Natural killer cell (primary cell): ENCODE measurements around the gene PLA2G12A. TPM values are rescaled to one million over a fixed set of nuclear protein-coding genes. Genes with fewer than 3 reads are reported as not detected.
A peak's percentile ranks its signal among the peaks of the same experiment; 100 is the strongest.

Experiments
- ATAC-seq, 3 donors: fragments of 150-1000 bp in 2 of 3; fragments of 200-7000 bp in 1 of 3; cut with Tn5 transposase; 1 replicate in 1 of 3; 2 replicates in 2 of 3; pipeline ENCODE4 v1.10.0; 2021; ENCODE audit warnings: mild to moderate bottlenecking in 2 of 3, moderate library complexity in 2 of 3
- DNase-seq, 2 donors: peaks; one replicate each; pipeline versions ENCODE4 v3.0.0 to v3.0.0-alpha.2; 2013 to 2021; ENCODE audit warnings: mixed read lengths in 1 of 2
- H3K27ac ChIP-seq: one replicate; pipeline ENCODE4 v1.5.1; 2013; ENCODE audit warnings: mild to moderate bottlenecking, low read length
- H3K27me3 ChIP-seq: one replicate; pipeline ENCODE4 v1.6.1; 2013; ENCODE audit warnings: low read length; ENCODE audit not compliant: control insufficient read depth, insufficient read depth
- H3K36me3 ChIP-seq: one replicate; pipeline ENCODE4 v1.6.1; 2013; ENCODE audit warnings: low read length; ENCODE audit not compliant: control insufficient read depth, insufficient read depth
- H3K4me1 ChIP-seq: one replicate; pipeline ENCODE4 v1.6.1; 2013; ENCODE audit warnings: low read length; ENCODE audit not compliant: control insufficient read depth, insufficient read depth
- H3K4me3 ChIP-seq: one replicate; pipeline ENCODE4 v1.5.1; 2013; ENCODE audit warnings: low read length
- H3K9me3 ChIP-seq: one replicate; pipeline ENCODE4 v1.6.1; 2013; ENCODE audit warnings: low read length; ENCODE audit not compliant: control insufficient read depth, insufficient read depth
- H3K27ac Mint-ChIP-seq, 2 donors: one replicate each; pipeline ENCODE4 v1.8.0; 2022; ENCODE audit warnings: mild to moderate bottlenecking in 2 of 2, mixed read lengths in 2 of 2, moderate library complexity in 1 of 2
- H3K27me3 Mint-ChIP-seq, 2 donors: one replicate each; pipeline ENCODE4 v1.8.0; 2022; ENCODE audit warnings: low read depth in 2 of 2, mixed read lengths in 2 of 2
- H3K36me3 Mint-ChIP-seq: one replicate; pipeline ENCODE4 v1.8.0; 2022; ENCODE audit warnings: mixed read lengths
- H3K4me1 Mint-ChIP-seq, 2 donors: one replicate each; pipeline ENCODE4 v1.8.0; 2022; ENCODE audit warnings: mixed read lengths in 2 of 2
- H3K4me3 Mint-ChIP-seq: one replicate; pipeline ENCODE4 v1.8.0; 2022; ENCODE audit warnings: mild to moderate bottlenecking, moderate library complexity, mixed read lengths
- H3K9me3 Mint-ChIP-seq, 2 donors: one replicate each; pipeline ENCODE4 v1.8.0; 2022; ENCODE audit warnings: mixed read lengths in 2 of 2
- WGBS: methylation state at CpG from one replicate; pipeline ENCODE4 v1.1.7; 2013; ENCODE audit warnings: missing lambda C conversion rate; ENCODE audit not compliant: insufficient coverage; 5-methylcytosine and 5-hydroxymethylcytosine counted together
- intact Hi-C: fragments of 100-400 bp; cut with micrococcal nuclease; formaldehyde crosslinking; loops from one replicate; pipeline ENCODE4 v1.14.2; 2022
- total RNA-seq, 4 donors: library from RNA; stranded (reverse); fragments of 120-200 nt in 1 of 4; gene quantifications; one replicate each; pipeline versions ENCODE4 v1.2.3 to v1.2.4, GENCODE V29; 2013 to 2022
- TF ChIP-seq, protein P1 (sequence below): fragments of 200-600 bp; IDR thresholded peaks from one replicate; pipeline ENCODE4 v1.8.0; 2022; ENCODE audit warnings: antibody characterized with exemption

PLA2G12A gene
- total RNA-seq, 3 donors from 2014 or later (not counting 1 experiment from before 2014, with no cell fraction given), result 7.2 to 11.5 (median 10.1) TPM

- Mint-ChIP-seq H3K27ac (peak overlapping the region; percentile 50 to 71), H3K4me1 (peaks cover 17 to 24% of the 10 kb centered on the region in 2 donors), H3K27me3 (peaks cover 0 to 1% of the 10 kb centered on the region in 2 donors), H3K9me3 (no peaks in the 10 kb centered on the region), H3K4me3 (peak overlapping the region; percentile 88), H3K36me3 (no peaks in the 10 kb centered on the region)
- intact Hi-C loops, result loop anchor here (2.0 kb wide), 1 partner anchor 296 kb away; the partner anchor contains the start of gene SEC24B
- no peaks in the 10 kb centered on the region for H3K9me3 ChIP-seq
- no peaks in the 10 kb centered on the region for H3K36me3 ChIP-seq
- TF ChIP-seq, protein P1, sequence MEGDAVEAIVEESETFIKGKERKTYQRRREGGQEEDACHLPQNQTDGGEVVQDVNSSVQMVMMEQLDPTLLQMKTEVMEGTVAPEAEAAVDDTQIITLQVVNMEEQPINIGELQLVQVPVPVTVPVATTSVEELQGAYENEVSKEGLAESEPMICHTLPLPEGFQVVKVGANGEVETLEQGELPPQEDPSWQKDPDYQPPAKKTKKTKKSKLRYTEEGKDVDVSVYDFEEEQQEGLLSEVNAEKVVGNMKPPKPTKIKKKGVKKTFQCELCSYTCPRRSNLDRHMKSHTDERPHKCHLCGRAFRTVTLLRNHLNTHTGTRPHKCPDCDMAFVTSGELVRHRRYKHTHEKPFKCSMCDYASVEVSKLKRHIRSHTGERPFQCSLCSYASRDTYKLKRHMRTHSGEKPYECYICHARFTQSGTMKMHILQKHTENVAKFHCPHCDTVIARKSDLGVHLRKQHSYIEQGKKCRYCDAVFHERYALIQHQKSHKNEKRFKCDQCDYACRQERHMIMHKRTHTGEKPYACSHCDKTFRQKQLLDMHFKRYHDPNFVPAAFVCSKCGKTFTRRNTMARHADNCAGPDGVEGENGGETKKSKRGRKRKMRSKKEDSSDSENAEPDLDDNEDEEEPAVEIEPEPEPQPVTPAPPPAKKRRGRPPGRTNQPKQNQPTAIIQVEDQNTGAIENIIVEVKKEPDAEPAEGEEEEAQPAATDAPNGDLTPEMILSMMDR, result no peak
- DNase-seq (no peak), ATAC-seq (peak in 1 of 3 donors; percentile 32)
- peak overlapping the region; percentile 18 for H3K27ac ChIP-seq
- H3K27me3 ChIP-seq, result no peaks in the 10 kb centered on the region
- H3K4me3 ChIP-seq, result peak overlapping the region; percentile 58
- WGBS, result 1% methylated on average over 23 of the region's 25 CpGs
- peaks cover 9% of the 10 kb centered on the region for H3K4me1 ChIP-seq
These were observed 653 bp downstream of the PLA2G12A start for GRCh38 chr4:109729117-109729717.

DNA sequence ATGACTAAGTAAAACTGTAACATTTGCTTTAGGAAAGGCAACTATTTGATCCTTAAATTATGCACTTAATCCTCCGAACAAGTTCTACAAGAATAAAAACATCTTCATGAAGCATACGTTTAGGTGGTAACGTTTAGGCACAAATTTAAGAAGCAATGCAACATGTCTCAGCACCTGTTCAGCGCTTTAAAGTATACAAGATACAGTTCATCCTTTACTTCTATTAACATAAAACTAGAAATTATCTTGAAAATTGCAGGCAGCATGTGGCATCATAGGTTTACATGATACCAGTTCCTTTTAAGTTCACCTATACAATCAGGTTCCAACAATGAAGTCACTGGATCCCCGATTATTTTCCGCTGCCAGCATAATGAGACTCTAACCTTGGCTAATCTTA lies 1.5 kb downstream of the PLA2G12A start:
- H3K4me3 ChIP-seq, result no peak overlapping the region
- H3K27me3 ChIP-seq, result no peaks in the 10 kb centered on the region
- H3K4me3 Mint-ChIP-seq, result peak overlapping the region; percentile 88
- peak overlapping the region in 1 of 2 donors; percentile 50 for H3K27ac Mint-ChIP-seq
- H3K4me1 ChIP-seq, result peaks cover 9% of the 10 kb centered on the region
- no peaks in the 10 kb centered on the region for H3K9me3 Mint-ChIP-seq
- H3K9me3 ChIP-seq, result no peaks in the 10 kb centered on the region
- no peaks in the 10 kb centered on the region for H3K27me3 Mint-ChIP-seq
- intact Hi-C loops, result loop anchor here (2.0 kb wide), 1 partner anchor 296 kb away; the partner anchor contains the start of gene SEC24B
- TF ChIP-seq, protein P1, result no peak
- no peak overlapping the region for H3K27ac ChIP-seq
- no peaks in the 10 kb centered on the region for H3K36me3 Mint-ChIP-seq
- H3K36me3 ChIP-seq, result no peaks in the 10 kb centered on the region
- no peak for ATAC-seq
- H3K4me1 Mint-ChIP-seq, result peaks cover 17 to 24% of the 10 kb centered on the region in 2 donors
- WGBS, result 95% methylated on average over 6 of the region's 6 CpGs
- no peak for DNase-seq

- ATAC-seq (no peak), DNase-seq (no peak)
- peaks cover 4 to 15% of the 10 kb centered on the region in 2 donors for H3K4me1 Mint-ChIP-seq
- H3K4me1 ChIP-seq, result no peaks in the 10 kb centered on the region
- no peaks in the 10 kb centered on the region for H3K9me3 Mint-ChIP-seq
- H3K4me3 ChIP-seq, result no peak overlapping the region
- intact Hi-C loops, result no loop called here
- no peaks in the 10 kb centered on the region for H3K27me3 Mint-ChIP-seq
- H3K36me3 Mint-ChIP-seq, result no peaks in the 10 kb centered on the region
- H3K27ac Mint-ChIP-seq, result no peak overlapping the region
- no peaks in the 10 kb centered on the region for H3K9me3 ChIP-seq
- no peak overlapping the region for H3K4me3 Mint-ChIP-seq
- H3K27me3 ChIP-seq, result no peaks in the 10 kb centered on the region
- WGBS, result 71% methylated on average over 2 of the region's 2 CpGs
- H3K36me3 ChIP-seq, result no peaks in the 10 kb centered on the region
- H3K27ac ChIP-seq, result no peak overlapping the region
- TF ChIP-seq, protein P1, result no peak
These were observed 6.8 kb downstream of the PLA2G12A start for GRCh38 chr4:109723110-109723509.

DNA sequence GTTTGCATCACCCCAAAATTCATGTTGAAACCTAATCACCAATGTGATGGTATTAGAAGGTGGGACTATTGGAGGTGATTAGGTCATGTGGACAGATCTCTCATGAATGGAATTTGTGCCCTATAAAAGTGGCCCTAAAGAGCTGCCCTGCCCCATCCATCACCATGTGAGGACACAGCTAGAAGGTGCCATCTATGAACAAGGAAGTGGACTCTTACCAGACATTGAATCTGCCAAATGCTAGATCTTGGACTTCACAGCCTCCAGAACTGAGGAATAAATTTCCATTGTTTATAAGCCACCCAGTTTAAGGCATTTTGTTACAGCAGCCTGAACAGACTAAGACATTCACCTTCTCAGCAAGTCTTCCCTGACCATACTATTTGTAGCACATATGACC lies 7.5 kb downstream of the PLA2G12A start:
- no peak overlapping the region for H3K27ac Mint-ChIP-seq
- DNase-seq, result no peak

More for the DNA sequence above, 7.5 kb downstream of the PLA2G12A start:
- Mint-ChIP-seq H3K36me3 (no peaks in the 10 kb centered on the region), H3K4me1 (peaks cover 0 to 10% of the 10 kb centered on the region in 2 donors), H3K4me3 (no peak overlapping the region), H3K27me3 (no peaks in the 10 kb centered on the region), H3K9me3 (no peaks in the 10 kb centered on the region)
- H3K9me3 ChIP-seq, result no peaks in the 10 kb centered on the region
- H3K27ac ChIP-seq, result no peak overlapping the region
- peaks cover 2% of the 10 kb centered on the region for H3K36me3 ChIP-seq
- no peak overlapping the region for H3K4me3 ChIP-seq
- intact Hi-C loops, result no loop called here
- H3K4me1 ChIP-seq, result no peaks in the 10 kb centered on the region
- ATAC-seq, result no peak
- no peaks in the 10 kb centered on the region for H3K27me3 ChIP-seq
- TF ChIP-seq, protein P1, result no peak
